ENCODE results near the gene CLIC5.

The CLIC5 gene

GRCh38 chr6:45901767-45902650 lies 113.7 kb downstream of the CLIC5 start:
- no peaks in the 10 kb centered on the region for H3K27me3 ChIP-seq (ENCODE audit: control insufficient read depth, insufficient read depth, low read length)
- no peak overlapping the region for H3K27ac ChIP-seq (ENCODE audit: low read depth, low read length)
- no peaks in the 10 kb centered on the region for H3K36me3 ChIP-seq (ENCODE audit: control insufficient read depth, insufficient read depth, low read length)
- H3K4me1 ChIP-seq (ENCODE audit: control insufficient read depth, insufficient read depth, low read length) = no peaks in the 10 kb centered on the region
- no peak overlapping the region for H3K9ac ChIP-seq (ENCODE audit: low read length)
- no peak overlapping the region for H3K4me3 ChIP-seq (ENCODE audit: low read length)

- no peak overlapping the region for H3K4me3 ChIP-seq (ENCODE audit: low read length)
- H3K4me1 ChIP-seq (ENCODE audit: control insufficient read depth, insufficient read depth, low read length) = no peaks in the 10 kb centered on the region
- H3K9ac ChIP-seq (ENCODE audit: low read length) = no peak overlapping the region
- H3K36me3 ChIP-seq (ENCODE audit: control insufficient read depth, insufficient read depth, low read length) = no peaks in the 10 kb centered on the region
- no peak overlapping the region for H3K27ac ChIP-seq (ENCODE audit: low read depth, low read length)
- H3K27me3 ChIP-seq (ENCODE audit: control insufficient read depth, insufficient read depth, low read length) = no peaks in the 10 kb centered on the region
These were observed 114.6 kb downstream of the CLIC5 start for GRCh38 chr6:45900808-45901752.

DNA sequence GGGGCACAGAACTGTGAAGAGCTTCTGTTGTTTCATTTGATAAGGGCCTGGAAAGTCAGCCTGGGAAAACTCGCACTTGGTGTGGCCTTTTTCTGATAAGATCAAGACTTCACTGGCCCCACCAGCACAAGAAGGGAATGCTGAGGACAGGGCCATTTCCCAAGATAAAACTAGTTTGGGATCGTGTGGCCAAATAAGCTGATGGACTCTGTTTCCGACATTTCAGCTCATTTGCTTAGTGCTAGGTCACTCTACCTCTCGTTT lies 116.0 kb downstream of the CLIC5 start:
- no peak overlapping the region for H3K4me3 ChIP-seq (ENCODE audit: low read length)
- no peaks in the 10 kb centered on the region for H3K4me1 ChIP-seq (ENCODE audit: control insufficient read depth, insufficient read depth, low read length)
- H3K36me3 ChIP-seq (ENCODE audit: control insufficient read depth, insufficient read depth, low read length) = no peaks in the 10 kb centered on the region
- no peak overlapping the region for H3K9ac ChIP-seq (ENCODE audit: low read length)
- no peak overlapping the region for H3K27ac ChIP-seq (ENCODE audit: low read depth, low read length)
- no peaks in the 10 kb centered on the region for H3K27me3 ChIP-seq (ENCODE audit: control insufficient read depth, insufficient read depth, low read length)

DNA sequence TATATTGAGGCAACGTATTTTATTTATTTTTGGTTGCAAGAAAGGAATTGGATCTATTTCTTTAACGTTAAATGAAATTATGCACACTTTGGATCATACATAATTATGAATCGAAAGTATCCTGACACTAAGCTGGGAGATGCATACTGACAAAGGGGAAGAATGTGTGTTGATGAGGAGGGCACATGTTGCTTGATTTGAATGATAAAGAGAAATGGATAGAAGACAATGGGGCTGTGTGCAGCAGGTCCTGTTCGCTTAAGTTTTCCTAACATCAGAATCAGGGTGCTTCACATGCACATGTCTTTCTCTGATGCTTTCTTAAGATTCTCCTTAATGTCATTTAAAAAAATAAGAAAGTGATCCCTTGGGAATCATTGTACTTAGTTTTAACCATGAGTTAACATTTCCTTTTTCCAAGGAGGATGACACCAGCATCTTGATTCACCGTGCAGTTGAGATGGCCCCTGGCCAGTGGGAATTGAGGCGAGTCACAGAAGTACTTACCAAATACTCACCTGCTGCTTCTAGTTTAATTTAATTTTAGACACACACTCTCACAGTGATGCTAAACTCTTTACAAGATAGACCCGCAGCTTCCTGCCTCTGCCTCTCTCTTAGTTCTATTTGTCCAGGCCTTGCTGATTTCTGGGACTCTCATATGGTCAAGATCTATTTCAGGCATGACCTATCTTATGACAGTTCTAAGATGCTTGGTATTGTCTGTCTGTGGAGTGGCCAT lies 116.5 kb downstream of the CLIC5 start:
- Histone ChIP-seq H3K4me3 (ENCODE audit: low read length) (no peak overlapping the region), H3K4me1 (ENCODE audit: control insufficient read depth, insufficient read depth, low read length) (no peaks in the 10 kb centered on the region), H3K9ac (ENCODE audit: low read length) (no peak overlapping the region), H3K27me3 (ENCODE audit: control insufficient read depth, insufficient read depth, low read length) (no peaks in the 10 kb centered on the region), H3K36me3 (ENCODE audit: control insufficient read depth, insufficient read depth, low read length) (no peaks in the 10 kb centered on the region), H3K27ac (ENCODE audit: low read depth, low read length) (no peak overlapping the region)

- Histone ChIP-seq H3K4me3 (ENCODE audit: low read length) (no peak overlapping the region), H3K27me3 (ENCODE audit: control insufficient read depth, insufficient read depth, low read length) (no peaks in the 10 kb centered on the region), H3K4me1 (ENCODE audit: control insufficient read depth, insufficient read depth, low read length) (no peaks in the 10 kb centered on the region), H3K27ac (ENCODE audit: low read depth, low read length) (no peak overlapping the region), H3K36me3 (ENCODE audit: control insufficient read depth, insufficient read depth, low read length) (no peaks in the 10 kb centered on the region), H3K9ac (ENCODE audit: low read length) (no peak overlapping the region)
These were observed 118.7 kb downstream of the CLIC5 start for GRCh38 chr6:45896783-45897441.

GRCh38 chr6:45895569-45895968 lies 120.1 kb downstream of the CLIC5 start:
- Histone ChIP-seq H3K4me3 (ENCODE audit: low read length) (no peak overlapping the region), H3K36me3 (ENCODE audit: control insufficient read depth, insufficient read depth, low read length) (no peaks in the 10 kb centered on the region), H3K9ac (ENCODE audit: low read length) (no peak overlapping the region), H3K27ac (ENCODE audit: low read depth, low read length) (no peak overlapping the region), H3K4me1 (ENCODE audit: control insufficient read depth, insufficient read depth, low read length) (no peaks in the 10 kb centered on the region), H3K27me3 (ENCODE audit: control insufficient read depth, insufficient read depth, low read length) (no peaks in the 10 kb centered on the region)

GRCh38 chr6:45892696-45893245 lies 122.9 kb downstream of the CLIC5 start:
- H3K36me3 ChIP-seq (ENCODE audit: control insufficient read depth, insufficient read depth, low read length) = no peaks in the 10 kb centered on the region

GRCh38 chr6:45892196-45892595 lies 123.5 kb downstream of the CLIC5 start:
- H3K36me3 ChIP-seq (ENCODE audit: control insufficient read depth, insufficient read depth, low read length) = no peaks in the 10 kb centered on the region
- no peak overlapping the region for H3K4me3 ChIP-seq (ENCODE audit: low read length)

More at GRCh38 chr6:45892696-45893245, 122.9 kb downstream of the CLIC5 start:
- no peak overlapping the region for H3K9ac ChIP-seq (ENCODE audit: low read length)
- no peaks in the 10 kb centered on the region for H3K4me1 ChIP-seq (ENCODE audit: control insufficient read depth, insufficient read depth, low read length)
- H3K27ac ChIP-seq (ENCODE audit: low read depth, low read length) = no peak overlapping the region
- no peaks in the 10 kb centered on the region for H3K27me3 ChIP-seq (ENCODE audit: control insufficient read depth, insufficient read depth, low read length)
- H3K4me3 ChIP-seq (ENCODE audit: low read length) = no peak overlapping the region

GRCh38 chr6:45886776-45887175 lies 128.9 kb downstream of the CLIC5 start:
- Histone ChIP-seq H3K27me3 (ENCODE audit: control insufficient read depth, insufficient read depth, low read length) (no peaks in the 10 kb centered on the region), H3K4me1 (ENCODE audit: control insufficient read depth, insufficient read depth, low read length) (no peaks in the 10 kb centered on the region), H3K4me3 (ENCODE audit: low read length) (no peak overlapping the region), H3K9ac (ENCODE audit: low read length) (no peak overlapping the region), H3K27ac (ENCODE audit: low read depth, low read length) (no peak overlapping the region), H3K36me3 (ENCODE audit: control insufficient read depth, insufficient read depth, low read length) (no peaks in the 10 kb centered on the region)

More at GRCh38 chr6:45892196-45892595, 123.5 kb downstream of the CLIC5 start:
- Histone ChIP-seq H3K4me1 (ENCODE audit: control insufficient read depth, insufficient read depth, low read length) (no peaks in the 10 kb centered on the region), H3K27me3 (ENCODE audit: control insufficient read depth, insufficient read depth, low read length) (no peaks in the 10 kb centered on the region), H3K9ac (ENCODE audit: low read length) (no peak overlapping the region), H3K27ac (ENCODE audit: low read depth, low read length) (no peak overlapping the region)

GRCh38 chr6:45884336-45884735 lies 131.3 kb downstream of the CLIC5 start:
- Histone ChIP-seq H3K9ac (ENCODE audit: low read length) (no peak overlapping the region), H3K27me3 (ENCODE audit: control insufficient read depth, insufficient read depth, low read length) (no peaks in the 10 kb centered on the region), H3K4me1 (ENCODE audit: control insufficient read depth, insufficient read depth, low read length) (no peaks in the 10 kb centered on the region), H3K36me3 (ENCODE audit: control insufficient read depth, insufficient read depth, low read length) (no peaks in the 10 kb centered on the region), H3K4me3 (ENCODE audit: low read length) (no peak overlapping the region), H3K27ac (ENCODE audit: low read depth, low read length) (no peak overlapping the region)

DNA sequence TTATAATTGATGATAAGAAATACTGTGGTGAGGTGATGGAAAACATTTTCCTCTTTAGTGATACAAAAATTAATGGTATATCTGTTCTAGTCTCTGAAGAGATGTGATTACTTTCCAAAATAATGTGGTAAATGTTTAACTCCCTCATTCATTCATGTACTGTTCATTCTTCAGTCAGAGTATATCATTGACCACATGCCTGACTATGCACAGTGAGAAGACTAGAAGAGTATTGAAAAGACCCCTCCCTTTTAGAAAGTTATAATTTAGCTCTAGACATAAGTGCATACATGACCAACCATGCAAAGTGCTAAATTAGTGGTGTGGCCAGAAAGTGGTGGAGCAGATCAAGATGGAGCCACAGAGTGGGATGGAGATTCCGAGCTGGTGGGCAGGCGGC lies 133.0 kb downstream of the CLIC5 start:
- Histone ChIP-seq H3K4me1 (ENCODE audit: control insufficient read depth, insufficient read depth, low read length) (no peaks in the 10 kb centered on the region), H3K9ac (ENCODE audit: low read length) (no peak overlapping the region), H3K4me3 (ENCODE audit: low read length) (no peak overlapping the region), H3K27me3 (ENCODE audit: control insufficient read depth, insufficient read depth, low read length) (no peaks in the 10 kb centered on the region), H3K36me3 (ENCODE audit: control insufficient read depth, insufficient read depth, low read length) (no peaks in the 10 kb centered on the region), H3K27ac (ENCODE audit: low read depth, low read length) (no peak overlapping the region)

All from rectal smooth muscle tissue (tissue), 1 donor.